ENCODE data around the gene SLC2A3.

GRCh38 chr12:7961395-7962178 is 25.6 kb upstream of the SLC2A3 start:
- TF ChIP-seq CTCF (IDR thresholded peaks at IDR 0.05; ENCODE audit: borderline replicate concordance, extremely low read depth, low read length, poor library complexity, severe bottlenecking) (no peak), EZH2 (IDR thresholded peaks at IDR 0.05; ENCODE audit: borderline replicate concordance, low read depth, low read length, severe bottlenecking) (no peak)

Measured in DND-41 (cell line).